ENCODE measurements around the gene VTN.

DNA sequence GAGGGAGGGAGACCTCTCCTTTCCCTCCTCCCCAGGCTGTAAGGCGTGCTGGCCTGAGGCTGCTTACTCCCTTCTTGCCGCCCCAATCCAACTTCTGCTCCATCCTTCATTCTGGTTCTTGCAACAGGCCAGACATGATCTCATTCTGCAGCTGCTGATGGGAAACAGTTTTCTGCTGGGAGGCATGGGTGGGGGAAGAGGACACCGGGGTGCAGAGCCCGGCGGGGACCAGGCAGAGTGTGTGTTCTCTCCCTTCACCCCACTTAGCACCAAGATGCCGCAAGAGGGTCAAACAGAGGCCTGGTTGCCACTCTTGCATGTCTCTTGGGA lies 2.8 kb upstream of the VTN start:
- TF ChIP-seq, protein P1, sequence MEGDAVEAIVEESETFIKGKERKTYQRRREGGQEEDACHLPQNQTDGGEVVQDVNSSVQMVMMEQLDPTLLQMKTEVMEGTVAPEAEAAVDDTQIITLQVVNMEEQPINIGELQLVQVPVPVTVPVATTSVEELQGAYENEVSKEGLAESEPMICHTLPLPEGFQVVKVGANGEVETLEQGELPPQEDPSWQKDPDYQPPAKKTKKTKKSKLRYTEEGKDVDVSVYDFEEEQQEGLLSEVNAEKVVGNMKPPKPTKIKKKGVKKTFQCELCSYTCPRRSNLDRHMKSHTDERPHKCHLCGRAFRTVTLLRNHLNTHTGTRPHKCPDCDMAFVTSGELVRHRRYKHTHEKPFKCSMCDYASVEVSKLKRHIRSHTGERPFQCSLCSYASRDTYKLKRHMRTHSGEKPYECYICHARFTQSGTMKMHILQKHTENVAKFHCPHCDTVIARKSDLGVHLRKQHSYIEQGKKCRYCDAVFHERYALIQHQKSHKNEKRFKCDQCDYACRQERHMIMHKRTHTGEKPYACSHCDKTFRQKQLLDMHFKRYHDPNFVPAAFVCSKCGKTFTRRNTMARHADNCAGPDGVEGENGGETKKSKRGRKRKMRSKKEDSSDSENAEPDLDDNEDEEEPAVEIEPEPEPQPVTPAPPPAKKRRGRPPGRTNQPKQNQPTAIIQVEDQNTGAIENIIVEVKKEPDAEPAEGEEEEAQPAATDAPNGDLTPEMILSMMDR (IDR thresholded peaks at IDR 0.05): no peak
- TF ChIP-seq POLR2A (IDR thresholded peaks at IDR 0.05): no peak
